Erythroblast (primary cell): ENCODE measurements around the gene SMAD5.

ENCODE experiments used
- GATA1 ChIP-seq: IDR thresholded peaks from 2 replicates; pipeline ENCODE4 v1.6.1; 2011; ENCODE audit warnings: low read depth, mild to moderate bottlenecking, control low read depth, low read length, moderate library complexity
- POLR2A ChIP-seq: IDR thresholded peaks from 2 replicates; pipeline ENCODE4 v1.6.1; 2011; ENCODE audit warnings: mild to moderate bottlenecking, low read length

DNA sequence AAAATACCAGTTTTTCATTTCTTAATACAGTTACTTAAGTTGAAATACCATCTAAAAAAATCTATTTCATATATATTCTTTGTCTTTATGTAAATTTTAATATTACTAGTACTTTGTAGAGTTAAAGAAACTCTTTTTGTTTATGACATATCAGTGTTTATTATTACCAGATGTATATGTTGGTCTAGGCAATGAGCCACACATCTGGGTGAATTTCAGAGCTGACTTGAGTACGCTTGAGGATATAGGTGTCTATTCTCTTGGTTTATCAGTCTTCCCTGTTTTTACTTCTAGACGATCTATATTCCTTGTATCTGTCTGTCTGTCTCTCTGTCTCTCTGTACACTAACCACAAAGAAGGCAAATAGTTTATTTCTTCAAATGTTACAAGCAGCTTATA, 2.9 kb downstream of the SMAD5 start:
- TF ChIP-seq POLR2A: no peak
- TF ChIP-seq GATA1: no peak
